ENCODE data around the gene SIGLEC1.
A peak's percentile ranks its signal among the peaks of the same experiment; 100 is the strongest.

Gene SIGLEC1

DNA sequence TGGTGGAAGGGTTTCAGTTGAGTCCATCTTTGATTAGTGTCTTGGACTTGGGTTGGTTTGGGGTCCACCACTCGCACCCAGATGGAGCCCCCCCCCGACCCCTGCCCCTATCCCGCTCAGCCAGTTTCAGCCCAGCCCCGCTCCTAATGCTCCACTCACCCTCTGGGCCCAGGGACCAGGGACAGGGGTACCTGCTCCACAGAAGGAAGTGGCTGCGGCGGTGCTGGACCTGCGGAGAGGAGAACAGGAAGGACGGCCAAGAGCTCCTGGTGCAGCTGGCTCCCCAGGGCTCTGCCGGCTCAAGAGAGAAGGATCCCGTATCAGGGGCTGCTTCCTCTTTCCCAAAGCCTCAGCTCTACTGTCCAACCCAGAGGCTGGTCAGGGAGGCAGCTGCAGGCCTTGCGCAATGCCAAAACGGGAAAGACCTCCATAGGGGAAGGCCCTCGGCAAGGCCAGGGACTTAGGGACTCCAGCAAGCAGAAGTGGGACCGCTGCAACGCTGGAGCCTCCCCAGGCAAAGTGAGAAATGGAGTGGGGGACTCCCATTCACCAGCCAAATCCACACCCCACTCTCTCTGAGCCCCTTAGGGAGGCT, at the start of gene SIGLEC1:
SIGLEC1 (minus strand) TSS at position 322 of the 595 bp plus-strand sequence. CDS start 5,472 bp downstream, outside the sequence.
- DNase-seq = no peak

DNA sequence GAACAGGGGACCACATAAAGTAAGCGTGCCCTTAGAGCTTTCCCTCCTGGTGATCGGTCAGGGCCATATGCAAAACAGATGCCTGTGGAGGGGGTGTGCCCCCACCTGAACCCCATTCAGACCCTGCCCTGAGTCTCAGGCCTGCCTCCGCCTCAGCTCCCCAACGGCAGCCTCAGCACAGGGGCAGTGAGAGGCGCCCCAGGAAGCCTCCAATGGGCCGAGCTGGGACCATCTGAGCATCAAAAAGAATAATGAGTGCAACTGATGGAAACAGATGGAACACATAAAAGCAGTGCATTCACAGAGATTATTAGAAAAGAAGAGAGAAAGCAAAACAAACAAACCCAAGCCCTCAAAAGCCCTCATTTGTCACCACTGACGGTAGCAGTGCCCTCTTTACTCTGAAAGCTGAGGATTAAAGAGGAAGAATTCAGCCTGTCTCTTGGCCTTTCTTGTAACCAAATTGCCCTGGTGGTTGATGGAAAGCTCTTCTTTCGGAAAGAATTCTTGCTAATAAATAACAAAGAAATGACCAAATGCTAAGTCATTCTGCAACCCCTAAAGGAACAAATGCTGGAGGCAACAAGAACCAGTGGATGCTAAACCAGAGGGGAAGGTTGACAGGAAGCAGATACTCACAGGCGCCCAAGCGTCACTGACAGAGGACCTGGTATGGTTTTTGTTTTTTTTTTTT, 48.4 kb upstream of the SIGLEC1 start:
- DNase-seq = no peak

DNA sequence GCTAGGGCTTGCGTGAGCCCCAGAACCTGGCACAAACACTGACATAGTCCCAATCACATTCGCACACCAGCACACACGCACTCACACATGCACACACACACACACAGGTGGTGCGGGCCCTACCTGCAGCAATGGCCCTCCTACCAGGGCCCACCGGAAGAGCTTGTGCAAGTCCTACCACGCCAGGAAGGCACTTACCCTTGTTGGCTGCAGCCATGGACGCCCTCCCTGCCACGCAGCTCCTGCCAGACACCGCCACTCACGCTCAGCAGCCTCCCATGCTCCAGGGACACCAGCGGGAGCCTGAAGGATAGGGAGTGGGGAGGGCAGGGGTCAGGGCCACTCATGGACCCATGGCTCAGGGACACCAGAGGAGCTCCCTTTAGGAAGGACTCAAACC, 47.5 kb upstream of the SIGLEC1 start:
- DNase-seq = no peak

DNA sequence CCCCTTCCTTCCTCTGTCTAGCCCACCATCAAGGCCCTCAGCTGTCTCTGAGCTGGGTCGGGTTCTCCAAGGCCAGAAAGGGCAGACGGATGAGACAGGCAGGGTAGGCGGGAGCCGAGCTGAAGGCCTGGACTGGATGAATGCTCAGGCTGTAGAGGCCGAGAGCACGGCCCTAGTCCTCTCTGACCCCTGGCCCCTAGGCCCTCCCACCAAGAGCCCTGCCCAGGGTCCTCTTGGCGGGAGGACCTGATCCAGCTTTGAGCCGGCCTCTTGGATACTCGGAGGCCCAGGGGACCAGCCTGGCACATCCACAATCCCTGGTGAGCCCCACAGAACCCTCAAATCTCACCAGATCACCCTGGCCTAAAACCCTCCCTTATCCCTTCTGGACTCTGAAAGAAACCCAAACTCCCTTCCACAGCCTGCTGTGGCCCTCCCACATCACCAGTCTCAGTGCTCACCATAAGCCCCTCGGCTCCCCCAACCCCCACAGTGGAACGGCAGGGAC, 47.0 kb upstream of the SIGLEC1 start:
- no peak for DNase-seq

DNA sequence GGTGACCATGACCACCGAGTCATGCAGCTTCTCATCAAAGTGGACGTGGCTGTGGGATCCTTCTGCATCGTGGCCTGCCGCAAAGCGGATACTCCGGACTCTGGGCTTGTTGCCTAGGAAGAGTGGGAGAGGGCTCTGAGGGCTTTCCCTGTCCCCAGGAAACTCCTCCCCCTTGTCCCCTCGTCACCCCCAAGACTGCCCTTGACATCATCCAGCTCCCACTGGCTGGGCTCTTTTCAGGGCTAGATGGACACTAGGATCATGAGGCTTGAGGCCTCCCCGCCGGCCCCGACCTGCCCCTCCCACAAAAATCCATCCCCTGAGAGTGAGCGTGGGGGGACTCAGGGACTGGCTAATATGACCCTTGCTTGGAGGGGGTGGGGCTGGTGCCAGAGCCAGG, 46.2 kb upstream of the SIGLEC1 start:
- DNase-seq = no peak

DNA sequence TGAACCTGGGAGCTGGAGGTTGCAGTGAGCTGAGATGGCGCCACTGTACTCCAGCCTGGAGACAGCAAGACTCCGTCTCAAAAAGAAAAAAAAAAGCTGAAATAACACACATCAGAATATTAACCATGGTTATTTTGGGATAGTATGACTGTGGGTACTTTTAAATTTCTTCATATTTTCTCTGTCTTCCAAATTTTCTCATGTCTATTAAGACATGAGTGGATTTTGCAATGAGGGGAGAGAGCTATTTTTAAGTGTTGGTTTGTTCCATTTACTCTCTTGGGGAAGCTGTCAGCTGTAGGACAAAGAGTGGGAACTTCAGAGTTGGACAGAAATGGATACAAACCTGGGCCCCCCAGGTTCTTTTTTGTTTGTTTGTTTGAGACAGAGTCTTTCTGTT, 44.9 kb upstream of the SIGLEC1 start:
- DNase-seq = no peak

DNA sequence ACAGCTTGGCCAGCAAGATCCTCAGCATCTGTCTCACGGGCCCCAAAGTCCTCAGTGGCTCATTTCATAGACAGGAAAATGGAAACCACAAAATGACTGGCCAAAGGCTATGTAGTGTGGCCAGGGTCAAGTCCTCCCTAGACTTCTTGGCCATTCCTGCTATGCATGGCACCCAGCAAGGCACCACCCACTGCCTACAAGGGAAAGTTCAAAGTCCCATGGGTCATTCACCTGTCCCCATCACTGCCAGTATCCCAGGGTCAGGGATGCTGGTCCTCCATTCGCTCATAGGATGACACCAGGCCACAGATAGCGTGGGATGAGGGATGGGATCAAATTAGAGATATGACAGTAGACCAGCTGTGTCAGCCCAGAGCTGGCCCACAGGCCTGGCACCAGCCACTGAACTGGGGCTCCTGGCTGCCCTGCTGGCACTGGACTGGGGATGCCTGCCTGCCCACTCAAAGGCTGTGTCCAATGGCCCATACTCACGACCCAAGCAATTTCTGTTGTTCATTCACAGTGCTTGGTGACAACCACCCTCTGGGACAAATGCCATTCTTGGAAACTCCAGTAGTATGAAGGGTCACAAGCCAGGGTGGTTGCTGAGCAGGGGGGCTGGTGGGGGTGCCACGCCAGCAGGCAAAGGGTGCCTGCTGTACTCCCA, 43.5 kb upstream of the SIGLEC1 start:
- no peak for DNase-seq

DNA sequence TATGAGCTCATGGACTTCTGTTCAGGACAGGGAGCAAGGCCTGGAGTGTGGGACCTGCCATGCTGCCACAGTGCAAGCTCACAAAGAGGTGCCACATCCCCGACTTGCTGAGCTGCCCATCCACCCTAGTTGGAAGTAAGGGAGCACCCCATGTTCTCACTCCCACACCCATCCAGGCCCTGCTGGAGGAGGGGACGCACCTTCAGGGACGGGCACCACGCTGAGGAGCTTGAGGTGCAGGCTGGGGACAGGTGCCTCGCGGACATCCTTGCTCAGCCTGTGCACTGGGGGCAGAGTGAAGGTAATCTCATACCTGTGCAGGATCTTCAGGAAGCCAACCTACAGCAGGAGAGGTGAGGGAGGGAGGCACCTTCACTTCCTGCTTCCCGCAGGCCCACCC, 42.9 kb upstream of the SIGLEC1 start:
- DNase-seq = no peak

DNA sequence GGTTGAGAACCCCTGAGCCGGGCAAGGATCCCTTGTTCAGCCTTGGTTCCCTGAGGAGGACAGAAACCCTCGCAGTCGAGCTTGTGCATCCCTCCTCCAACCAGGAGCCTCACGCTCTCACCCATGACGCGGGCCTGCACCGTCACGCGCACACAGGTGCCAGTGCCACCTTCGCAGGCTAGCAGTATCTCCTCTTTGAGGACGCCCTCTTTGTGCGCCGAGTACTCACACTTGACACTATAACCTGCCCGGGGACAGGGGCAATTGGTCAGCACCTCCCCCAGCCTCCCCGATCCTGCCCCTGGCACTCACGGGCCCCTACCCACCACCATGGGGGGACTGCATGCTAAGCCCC, 41.9 kb upstream of the SIGLEC1 start:
- no peak for DNase-seq

DNA sequence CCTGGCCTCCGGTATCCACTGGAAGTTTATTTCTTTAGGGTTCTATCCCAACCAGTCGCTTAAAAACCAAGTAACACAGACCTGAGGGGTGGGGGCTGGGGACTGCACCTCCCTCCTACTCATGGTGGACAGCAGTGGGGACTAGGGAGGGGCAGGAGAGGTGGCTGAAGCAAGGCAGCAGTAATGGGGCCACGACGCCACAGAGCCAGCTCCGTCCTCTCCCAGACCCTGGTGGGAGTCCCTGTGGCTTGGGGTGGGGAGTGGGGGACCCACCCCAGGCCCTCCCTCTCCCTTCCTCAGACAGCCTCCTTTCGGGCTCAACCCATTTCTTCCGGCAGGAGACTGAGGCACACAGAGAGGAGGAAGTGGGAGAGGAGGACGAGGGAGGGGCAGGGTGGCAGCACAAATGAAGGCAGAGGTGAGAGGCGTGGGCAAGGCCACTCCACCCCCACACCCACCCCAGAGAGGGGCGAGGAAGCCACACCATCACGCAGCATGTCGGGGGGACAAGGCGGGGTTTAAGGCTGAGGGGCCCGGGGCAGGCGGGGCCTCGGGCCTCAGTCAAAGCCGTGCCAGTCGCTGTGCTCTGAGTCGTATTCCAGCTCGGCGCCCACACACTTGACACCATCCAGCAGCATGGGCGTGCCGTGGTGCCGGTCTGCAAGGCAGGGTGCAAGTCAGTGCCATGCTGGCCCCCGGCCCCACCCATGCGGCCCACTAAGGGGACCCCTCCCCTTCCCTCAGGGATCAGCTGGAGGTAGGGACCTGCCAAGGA, 41.3 kb upstream of the SIGLEC1 start:
- DNase-seq = no peak

DNA sequence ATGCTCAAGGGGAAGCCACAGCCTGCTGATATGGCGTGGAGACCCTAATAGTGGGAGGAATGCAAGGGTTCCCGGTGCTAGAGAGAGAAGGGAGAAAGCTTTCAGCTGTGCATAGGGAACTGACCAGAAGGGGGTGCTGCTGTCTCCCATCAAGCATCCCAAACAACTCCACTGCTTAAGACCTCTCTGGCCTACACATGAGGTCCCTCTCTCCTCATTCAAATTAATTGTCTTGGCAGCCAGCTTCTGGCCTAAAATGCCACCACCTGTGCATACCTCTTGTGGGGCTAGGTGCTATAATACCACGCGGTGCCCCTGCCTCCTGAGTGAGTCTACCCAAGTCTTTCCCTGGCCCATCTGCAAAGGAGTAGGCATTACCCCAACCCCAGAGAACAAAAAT, 40.7 kb upstream of the SIGLEC1 start:
- DNase-seq = peak; percentile 12 to 40

DNA sequence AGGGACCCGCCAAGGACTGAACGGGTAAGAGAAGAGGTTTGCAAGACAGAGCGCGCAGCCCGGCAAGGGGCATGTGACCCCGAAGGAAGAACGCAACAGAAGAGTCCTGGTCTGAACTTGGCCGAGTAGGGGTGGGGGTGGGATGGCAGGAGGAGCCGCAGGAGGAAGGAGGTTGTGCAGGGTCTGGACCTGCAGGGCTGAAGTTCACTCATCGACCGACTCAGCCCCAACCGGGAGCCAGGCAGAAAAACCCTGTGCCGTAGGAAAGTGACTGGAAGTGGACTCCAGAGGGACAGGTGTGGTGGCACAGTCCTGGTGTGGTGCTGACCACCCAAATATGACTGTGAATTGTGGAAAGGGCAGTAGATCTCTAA, 40.0 kb upstream of the SIGLEC1 start:
- DNase-seq = no peak

DNA sequence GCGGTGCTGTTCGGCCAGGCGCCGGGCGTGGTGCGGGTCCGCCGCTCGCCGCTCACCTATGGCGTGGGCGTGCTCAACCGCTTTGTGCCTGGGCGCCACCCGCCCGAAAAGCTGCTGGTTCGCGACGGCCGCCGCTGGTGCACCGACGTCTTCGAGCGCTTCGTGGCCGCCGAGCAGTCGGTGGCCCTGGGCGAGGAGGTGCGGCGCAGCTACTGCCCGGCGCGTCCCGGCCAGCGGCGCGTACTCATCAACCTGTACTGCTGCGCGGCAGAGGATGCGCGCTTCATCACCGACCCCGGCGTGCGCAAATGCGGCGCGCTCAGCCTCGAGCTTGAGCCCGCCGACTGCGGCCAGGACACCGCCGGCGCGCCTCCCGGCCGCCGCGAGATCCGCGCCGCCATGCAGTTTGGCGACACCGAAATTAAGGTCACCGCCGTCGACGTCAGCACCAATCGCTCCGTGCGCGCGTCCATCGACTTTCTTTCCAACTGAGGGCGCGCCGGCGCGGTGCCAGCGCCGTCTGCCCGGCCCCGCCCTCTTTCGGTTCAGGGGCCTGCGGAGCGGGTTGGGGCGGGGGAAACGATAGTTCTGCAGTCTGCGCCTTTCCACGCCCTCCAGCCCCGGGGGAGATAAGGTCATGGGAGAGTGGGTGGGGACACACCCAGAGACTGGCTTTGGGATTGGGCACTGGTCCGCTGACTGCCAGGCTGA, 39.4 kb upstream of the SIGLEC1 start:
- no peak for DNase-seq

DNA sequence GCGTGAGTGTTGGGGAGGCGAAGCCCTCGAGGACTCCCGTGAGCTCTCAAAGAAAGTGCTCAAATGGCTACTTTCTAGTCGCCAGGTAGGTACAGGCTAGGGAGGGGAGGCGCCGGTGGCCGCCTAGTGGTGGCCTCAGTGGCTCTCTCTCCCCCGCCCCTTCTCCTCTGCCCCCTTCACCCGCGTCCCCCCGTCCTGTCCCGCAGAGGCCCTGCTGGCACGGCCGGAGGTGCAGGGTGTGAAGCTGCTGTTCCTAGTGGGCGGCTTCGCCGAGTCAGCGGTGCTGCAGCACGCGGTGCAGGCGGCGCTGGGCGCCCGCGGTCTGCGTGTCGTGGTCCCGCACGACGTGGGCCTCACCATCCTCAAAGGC, 38.9 kb upstream of the SIGLEC1 start:
- DNase-seq = no peak

DNA sequence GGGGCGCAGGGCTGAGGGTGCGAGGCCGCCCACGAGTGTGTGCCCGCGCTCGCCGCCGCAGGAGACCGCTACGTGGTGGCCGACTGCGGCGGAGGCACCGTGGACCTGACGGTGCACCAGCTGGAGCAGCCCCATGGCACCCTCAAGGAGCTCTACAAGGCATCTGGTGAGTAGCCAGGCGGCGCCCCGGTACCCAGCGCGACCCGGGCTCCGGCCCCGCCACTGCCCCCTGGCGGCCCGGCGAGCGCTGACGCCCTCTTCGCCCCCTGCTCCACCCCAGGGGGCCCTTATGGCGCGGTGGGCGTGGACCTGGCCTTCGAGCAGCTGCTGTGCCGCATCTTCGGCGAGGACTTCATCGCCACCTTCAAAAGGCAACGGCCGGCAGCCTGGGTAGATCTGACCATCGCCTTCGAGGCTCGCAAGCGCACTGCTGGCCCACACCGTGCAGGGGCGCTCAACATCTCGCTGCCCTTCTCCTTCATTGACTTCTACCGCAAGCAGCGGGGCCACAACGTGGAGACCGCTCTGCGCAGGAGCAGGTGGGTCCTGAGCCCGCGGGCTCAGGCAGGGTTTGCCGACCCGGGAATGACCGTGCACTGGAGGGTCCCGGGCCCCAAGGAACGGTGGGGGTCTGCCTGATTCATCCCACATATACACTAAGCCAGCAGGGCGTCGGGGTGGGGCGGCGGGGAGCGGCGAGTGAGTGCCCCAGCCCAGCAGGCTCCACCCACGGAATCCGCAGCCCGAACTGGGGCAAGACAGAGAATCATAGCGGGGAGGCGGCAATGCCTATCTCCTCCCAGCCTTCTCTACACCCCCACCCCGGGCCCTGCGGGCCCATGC, 37.5 kb upstream of the SIGLEC1 start:
- peak; percentile 35 to 41 for DNase-seq

DNA sequence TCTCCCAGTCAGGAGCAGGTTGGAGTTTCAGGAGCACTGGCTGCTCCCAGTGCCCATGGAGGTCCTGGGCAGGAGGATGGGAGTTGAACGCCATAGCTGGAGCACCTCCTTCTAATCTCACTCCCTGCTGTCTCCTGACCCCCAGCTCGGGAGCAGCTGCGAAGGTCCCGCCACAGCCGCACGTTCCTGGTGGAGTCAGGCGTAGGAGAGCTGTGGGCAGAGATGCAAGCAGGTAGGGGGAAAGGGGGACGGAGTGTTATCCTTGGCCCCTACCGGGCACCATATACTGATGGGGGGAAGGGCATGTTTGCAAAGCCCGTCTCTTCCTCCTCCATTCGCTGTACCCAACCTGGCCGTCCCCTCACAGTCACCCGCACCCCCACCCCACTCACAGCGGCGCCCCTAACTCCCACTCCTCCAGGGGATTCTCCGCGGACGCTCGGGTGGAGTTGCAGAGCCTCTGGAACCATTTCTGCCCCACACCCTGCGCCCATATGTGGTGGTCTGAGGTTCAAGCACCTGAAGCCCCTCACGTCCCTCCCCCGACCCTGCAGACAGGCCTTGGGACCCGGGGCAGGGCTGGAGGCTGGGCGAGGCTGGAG, 36.8 kb upstream of the SIGLEC1 start:
- DNase-seq = no peak

DNA sequence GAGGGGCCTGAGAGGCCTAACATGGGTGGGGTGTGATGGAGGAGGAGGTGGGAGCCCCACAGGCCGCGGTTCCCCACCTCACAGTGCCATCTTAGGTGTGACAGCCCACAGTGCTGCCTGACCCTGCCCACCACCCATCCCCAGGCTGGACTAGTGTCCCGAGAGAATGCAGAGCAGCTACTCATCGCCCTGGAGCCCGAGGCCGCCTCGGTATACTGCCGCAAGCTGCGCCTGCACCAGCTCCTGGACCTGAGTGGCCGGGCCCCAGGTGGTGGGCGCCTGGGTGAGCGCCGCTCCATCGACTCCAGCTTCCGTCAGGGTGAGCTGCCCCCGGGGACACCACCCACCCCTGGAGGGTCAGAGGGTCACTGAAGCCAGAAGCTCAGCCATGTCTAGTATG, 35.7 kb upstream of the SIGLEC1 start:
- DNase-seq = no peak

DNA sequence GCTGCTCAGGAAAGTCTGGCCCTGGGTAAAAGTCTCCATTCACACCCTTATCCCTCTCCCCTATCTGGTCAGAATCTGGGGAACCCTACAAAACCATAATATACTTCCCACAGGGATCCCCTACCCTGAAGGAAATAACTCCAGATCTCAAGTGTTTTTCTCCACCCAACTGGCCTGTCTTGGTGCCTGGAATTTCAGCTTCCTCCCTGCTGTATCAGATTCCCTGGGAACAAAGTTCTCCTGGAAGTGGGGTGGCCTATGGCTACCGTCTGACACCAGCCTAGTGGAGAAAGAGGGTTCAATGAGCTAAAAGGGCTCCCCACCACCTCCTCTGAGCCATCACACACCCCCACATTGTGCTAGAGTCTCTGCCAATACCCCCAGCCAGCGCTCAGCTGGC, 35.1 kb upstream of the SIGLEC1 start:
- DNase-seq = no peak

DNA sequence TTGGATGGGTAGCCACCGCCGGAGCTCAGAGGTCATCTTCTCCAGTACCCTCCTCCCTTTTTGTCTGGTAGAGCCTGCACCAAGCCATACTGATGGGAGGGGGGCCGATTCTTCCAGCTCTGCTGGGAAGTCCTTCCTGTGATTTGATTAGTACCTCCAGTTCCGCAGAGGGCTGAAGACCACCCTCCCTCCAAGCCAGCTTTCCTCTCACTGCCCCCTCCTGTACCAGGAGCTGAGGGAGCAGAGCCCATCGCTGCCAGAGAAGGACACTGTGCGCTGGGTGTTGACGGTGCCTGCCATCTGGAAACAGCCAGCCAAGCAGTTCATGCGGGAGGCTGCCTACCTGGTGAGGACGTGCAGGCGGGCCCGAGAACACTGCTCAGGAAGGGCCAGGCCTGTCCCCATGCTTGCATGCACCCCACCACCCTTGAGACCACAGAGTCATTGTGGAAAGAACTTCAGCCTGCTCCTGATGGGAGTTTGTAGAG, 33.3 kb upstream of the SIGLEC1 start:
- DNase-seq = no peak

DNA sequence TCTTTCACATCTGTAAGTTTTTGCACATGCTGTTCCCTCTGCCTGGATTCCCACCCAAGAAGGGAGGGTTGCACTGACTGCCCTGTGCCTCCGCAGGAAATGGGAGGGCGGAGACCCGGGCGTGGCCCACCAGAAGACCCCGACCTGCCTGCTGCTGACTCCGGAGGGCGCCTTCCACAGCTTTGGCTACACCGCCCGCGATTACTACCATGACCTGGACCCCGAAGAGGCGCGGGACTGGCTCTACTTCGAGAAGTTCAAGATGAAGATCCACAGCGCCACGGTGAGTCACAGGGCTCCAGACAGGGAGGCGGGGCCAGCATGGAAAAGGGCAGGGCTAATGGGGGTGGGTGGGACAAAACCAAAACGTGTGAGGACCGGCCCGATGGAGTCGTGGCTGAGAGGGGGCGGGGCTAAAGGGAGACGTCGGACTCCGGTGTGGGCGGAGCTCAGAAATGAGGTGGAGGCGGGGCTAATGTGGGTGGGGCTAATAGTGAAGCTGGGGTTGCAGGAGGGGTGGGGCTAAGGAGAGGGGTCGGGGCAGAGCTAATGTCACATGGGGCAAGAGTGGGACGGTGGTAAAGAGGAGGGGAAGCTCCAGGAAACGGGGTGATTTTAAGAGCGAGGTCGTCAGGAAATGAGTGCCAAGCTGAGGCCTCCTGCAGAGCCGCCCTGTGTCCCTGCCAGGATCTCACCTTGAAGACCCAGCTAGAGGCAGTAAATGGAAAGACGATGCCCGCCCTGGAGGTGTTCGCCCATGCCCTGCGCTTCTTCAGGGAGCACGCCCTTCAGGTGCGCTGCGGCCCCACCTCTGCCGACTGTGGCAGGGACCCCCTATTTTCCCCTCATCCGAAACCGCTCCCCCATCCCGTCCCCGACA, 32.6 kb upstream of the SIGLEC1 start:
- DNase-seq = peak; percentile 23 to 49
